ENCODE data around the gene RHBDF2. TPM values are rescaled to one million over a fixed set of nuclear protein-coding genes. Genes with fewer than 3 reads are reported as not detected.

The RHBDF2 gene
- polyA plus RNA-seq, 10 donors = 5.1 to 7.1 (median 6.0) TPM

- DNase-seq = no peak
These were observed 38.5 kb downstream of the RHBDF2 start for GRCh38 chr17:76462556-76463290.

- DNase-seq = no peak
These were observed 39.3 kb downstream of the RHBDF2 start for GRCh38 chr17:76461765-76462555.

DNA sequence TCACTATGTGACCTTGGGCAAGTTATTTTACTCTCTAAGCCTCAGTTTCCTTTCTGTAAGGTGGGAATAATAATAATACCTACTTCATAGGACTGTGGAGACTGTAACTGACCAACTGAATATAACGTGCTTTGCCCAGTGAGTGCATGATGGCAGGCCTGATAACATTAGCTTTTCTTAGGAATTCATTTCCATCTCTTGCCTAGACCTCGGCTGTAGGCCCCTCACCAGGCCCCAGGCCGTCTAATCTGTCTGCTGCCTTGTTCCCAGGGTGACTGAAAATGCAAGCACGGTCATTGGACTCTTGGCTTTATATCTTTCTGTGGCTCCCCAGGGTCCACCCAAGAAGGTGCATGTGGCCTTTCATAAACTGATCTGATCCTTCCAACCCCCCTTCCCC, 41.5 kb downstream of the RHBDF2 start:
- no peak for DNase-seq

- DNase-seq = no peak
These were observed 42.4 kb downstream of the RHBDF2 start for GRCh38 chr17:76458580-76459490.

DNA sequence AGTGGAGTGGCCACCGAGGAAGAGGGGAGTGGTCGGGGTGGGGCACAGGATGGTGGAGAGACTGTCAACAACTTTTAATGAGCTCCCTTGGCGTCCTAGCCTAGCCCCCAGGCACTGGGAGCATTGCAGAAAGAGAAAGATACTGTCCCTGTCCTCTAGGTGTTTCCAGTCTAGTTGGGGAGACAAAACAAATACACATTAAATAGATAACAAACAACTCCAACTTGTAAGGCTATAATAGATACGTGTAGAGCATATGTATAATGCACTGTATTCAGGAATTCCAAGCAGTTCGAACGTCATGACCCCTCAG, 47.8 kb downstream of the RHBDF2 start:
- no peak for DNase-seq

DNA sequence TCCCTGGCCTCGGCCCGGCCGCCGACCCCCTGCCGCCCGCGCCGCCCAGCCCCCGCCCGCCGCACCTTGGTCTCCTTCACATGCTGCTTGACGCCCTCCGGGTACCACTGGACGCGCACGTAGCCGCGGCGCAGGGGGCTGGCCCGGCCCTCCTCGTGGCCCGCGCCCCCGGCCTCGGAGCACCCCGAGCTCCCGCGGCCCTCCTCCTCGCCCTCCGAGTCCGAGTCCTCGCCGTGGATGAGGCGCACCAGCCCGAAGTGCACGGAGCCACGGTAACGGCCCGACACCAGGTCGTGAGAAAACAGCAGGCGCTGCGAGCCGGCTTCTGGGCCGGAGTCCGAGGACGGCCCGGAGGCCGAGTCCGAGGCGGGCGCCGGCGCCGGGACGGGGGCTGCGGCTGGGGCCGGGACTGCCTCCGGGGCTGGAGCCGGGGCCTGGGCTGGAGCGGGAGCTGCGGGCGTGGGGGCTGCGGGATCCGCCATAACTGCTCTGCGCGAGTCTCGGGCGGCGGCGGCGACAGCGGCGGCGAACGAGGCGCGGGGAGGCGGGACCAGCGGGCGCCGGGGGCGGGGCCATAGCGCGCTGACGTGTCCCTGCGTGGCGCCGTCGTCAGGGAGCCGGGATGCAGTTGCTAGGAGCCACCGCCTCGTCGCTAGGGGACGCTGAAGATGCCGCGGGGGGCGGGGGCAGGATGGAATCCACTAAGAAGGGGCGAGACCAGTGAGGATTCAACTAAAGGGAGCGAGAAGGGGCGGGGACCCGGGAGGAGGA, 48.4 kb downstream of the RHBDF2 start, which contains the start of gene UBE2O:
UBE2O (minus strand) TSS at position 493 of the 771 bp plus-strand sequence; CDS start at position 482, 11 bp downstream.
- peak; percentile 83 to 94 (median 90) for DNase-seq

DNA sequence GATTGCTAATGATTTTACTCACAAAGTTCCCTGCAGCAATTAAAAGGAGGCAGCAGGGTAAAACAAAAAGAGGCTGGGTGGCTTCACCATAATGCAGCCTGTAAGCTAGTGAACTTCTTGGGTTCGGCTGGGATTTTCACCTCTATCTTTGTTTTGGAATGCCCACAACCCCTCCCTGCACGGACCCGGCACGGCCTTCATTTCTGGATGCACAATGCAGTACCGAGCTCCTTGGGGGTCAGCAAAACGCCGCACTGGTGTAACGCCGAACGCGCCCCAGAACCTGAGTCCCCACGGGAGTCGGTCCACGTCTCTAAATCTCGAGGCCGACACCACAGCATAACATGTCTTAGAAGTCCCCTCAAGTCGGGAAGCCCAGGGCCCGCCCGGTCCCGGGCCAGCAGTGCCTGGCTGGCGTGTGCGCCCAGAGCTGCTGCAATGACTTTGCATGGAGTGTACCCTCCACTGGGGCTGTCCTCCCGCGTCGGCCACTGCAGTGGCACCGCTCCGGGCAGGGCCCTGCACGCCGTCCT, 49.0 kb downstream of the RHBDF2 start:
- DNase-seq = peak in 1 of 3 donors; percentile 34

GRCh38 chr17:76451506-76451905, 49.7 kb downstream of the RHBDF2 start:
- DNase-seq = no peak

DNA sequence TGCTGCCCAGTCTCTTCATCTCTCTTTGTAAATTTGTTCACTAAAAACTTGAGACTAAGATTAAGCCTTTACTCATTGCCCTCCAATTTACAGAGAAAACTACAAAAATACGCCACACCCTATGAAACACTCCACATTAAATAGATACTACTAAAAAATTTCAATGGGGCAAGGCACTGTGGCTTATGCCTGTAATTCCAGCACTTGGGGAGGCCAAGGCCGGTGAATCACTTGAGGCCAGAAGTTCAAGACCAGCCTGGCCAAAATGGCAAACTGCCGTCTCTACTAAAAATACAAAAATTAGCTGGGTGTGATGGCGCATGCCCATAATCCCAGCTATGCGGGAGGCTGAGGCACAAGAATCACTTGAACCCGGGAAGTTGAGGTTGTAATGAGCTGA, 52.1 kb downstream of the RHBDF2 start:
- DNase-seq = no peak

- DNase-seq = no peak
These were observed 53.1 kb downstream of the RHBDF2 start for GRCh38 chr17:76447931-76448652.

- DNase-seq = no peak
These were observed 54.6 kb downstream of the RHBDF2 start for GRCh38 chr17:76446449-76447231.

DNA sequence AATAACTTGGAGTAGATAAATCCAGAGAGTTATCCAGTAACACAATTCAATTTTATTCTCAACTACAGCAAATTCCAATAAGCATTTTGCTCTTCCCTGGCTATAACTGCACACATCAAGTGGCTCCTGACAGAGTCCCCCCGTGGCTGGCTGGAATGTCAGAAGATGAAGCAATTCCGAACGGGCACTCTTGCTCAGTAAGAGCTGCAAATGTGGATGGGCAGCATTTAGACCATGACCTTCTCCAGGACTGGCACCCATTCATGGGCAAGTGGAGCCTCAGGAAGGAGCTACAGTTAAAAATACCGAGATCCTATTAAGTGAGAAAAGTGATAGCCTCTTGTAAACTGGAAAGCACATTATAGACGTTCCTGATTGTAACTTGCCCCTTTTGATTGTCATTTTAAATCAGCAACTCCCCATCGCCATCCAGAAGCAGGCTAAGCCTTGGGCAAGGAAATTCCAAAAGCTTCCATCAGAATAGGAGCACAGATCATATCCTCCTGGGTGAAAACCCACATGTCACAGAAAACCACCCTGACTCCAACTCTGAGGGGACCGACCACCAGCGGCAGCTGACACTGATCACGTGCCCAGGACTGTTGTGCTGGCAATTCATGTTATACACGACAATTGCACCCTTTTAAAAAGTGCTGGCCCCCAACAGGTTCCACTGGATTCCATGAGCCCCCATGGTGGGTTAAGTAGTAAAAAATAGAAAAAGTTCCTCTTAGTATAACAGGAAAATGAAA, 55.4 kb downstream of the RHBDF2 start:
- DNase-seq = no peak

GRCh38 chr17:76444518-76445311, 56.5 kb downstream of the RHBDF2 start:
- no peak for DNase-seq

- DNase-seq = no peak
These were observed 58.6 kb downstream of the RHBDF2 start for GRCh38 chr17:76442341-76443338.

GRCh38 chr17:76441686-76442340, 59.4 kb downstream of the RHBDF2 start:
- DNase-seq = no peak

DNA sequence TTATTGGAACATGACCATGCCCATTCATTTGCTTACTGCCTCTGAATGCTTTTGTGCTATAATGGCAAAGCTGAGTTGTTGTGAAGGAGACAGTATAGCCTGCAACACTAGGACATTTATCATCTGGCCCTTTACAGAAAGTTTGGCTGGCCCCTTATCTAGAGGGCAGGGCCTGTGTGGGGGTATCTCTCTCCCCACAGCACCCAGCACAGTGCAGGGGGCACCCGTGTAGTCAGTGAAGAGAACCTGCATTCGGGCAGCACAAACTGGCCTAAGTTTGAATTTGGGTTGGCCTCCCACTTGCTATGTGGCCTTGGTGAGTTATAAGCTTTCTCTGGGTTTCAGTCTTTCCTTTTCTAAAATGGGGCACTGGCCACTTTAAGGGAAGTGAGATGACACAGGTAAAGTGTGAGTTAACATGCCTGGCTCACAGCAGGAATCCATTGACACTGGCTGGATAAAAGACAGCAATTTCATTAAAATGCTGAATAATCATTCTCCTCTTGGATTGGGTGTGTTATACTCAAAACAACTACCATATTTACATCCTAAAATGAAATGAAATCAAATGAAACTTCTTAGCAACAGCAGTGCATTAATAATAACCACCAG, 60.4 kb downstream of the RHBDF2 start:
- no peak for DNase-seq
